HFFc6 (cell line): ENCODE data around the gene UNC93B1. TPM values are rescaled to one million over a fixed set of nuclear protein-coding genes. Genes with fewer than 3 reads are reported as not detected.

Experiments used
- DNase-seq: peaks from one replicate; pipeline ENCODE4 v3.0.0-alpha.2; 2018
- H3K27ac Mint-ChIP-seq: 2 replicates; pipeline ENCODE4 v1.8.0; 2020; ENCODE audit warnings: mild to moderate bottlenecking, mixed read lengths
- H3K27me3 Mint-ChIP-seq: 2 replicates; pipeline ENCODE4 v1.8.0; 2021; ENCODE audit warnings: mild to moderate bottlenecking, moderate library complexity, mixed read lengths; ENCODE audit not compliant: insufficient read depth
- H3K36me3 Mint-ChIP-seq: 2 replicates; pipeline ENCODE4 v1.8.0; 2021; ENCODE audit warnings: low read depth, mixed read lengths
- H3K4me1 Mint-ChIP-seq: 2 replicates; pipeline ENCODE4 v1.8.0; 2020; ENCODE audit warnings: low read depth, mixed read lengths
- H3K4me3 Mint-ChIP-seq: 2 replicates; pipeline ENCODE4 v1.8.0; 2020; ENCODE audit warnings: mild to moderate bottlenecking, moderate library complexity, mixed read lengths
- H3K9me3 Mint-ChIP-seq: 2 replicates; pipeline ENCODE4 v1.8.0; 2020; ENCODE audit warnings: mild to moderate bottlenecking, mixed read lengths
- total RNA-seq, 6 experiments: library from RNA; stranded (reverse); fragmentation: NEBNext Ultra II Directional; extraction: Animal tissue kit (Norgen Biotek cat#: 25700); gene quantifications; 2 replicates in 1 of 6; 3 replicates in 5 of 6; pipeline ENCODE4 v1.2.3, GENCODE V29; 2021
- TF ChIP-seq, protein P1 (sequence below): fragments of 200-600 bp; sonication (generic); IDR thresholded peaks from 2 replicates; pipeline ENCODE4 v1.5.0; 2021; ENCODE audit warnings: antibody characterized with exemption, mild to moderate bottlenecking

Gene UNC93B1
- total RNA-seq, 6 experiments from 2014 or later = 17.2 to 23.0 (median 19.9) TPM

DNA sequence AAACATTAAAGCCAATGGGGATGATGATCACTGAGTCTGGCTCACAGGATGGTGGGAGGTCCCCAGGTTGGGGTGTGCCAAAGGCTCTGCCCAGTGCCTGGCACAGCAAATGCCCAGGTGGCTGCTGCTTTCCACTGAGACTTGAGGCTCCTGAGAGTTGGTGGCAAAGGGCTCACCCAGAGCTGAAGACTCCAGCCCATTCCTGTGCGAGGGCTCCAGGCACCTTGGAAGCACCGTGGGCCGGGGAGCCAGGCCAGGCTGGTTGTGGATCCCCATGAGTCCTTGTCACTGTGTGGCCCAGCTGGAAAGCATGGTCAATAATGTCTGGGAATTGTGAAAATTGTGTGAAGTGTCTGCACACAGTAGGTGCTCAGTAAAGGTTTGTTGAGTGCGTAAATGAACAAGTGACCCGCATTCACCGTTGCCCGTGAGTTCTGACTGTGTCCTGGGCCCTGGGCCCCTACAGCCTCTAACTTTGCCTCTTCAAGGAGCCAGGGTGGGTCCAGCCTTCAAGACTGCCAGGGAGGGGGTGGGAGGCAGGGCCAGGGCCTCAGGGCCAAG is 2.8 kb upstream of the UNC93B1 start:
- Mint-ChIP-seq H3K4me3 (no peak overlapping the region), H3K4me1 (peaks cover 51% of the 10 kb centered on the region), H3K27me3 (peaks cover 1% of the 10 kb centered on the region), H3K36me3 (no peaks in the 10 kb centered on the region), H3K9me3 (no peaks in the 10 kb centered on the region), H3K27ac (no peak overlapping the region)
- TF ChIP-seq, protein P1, sequence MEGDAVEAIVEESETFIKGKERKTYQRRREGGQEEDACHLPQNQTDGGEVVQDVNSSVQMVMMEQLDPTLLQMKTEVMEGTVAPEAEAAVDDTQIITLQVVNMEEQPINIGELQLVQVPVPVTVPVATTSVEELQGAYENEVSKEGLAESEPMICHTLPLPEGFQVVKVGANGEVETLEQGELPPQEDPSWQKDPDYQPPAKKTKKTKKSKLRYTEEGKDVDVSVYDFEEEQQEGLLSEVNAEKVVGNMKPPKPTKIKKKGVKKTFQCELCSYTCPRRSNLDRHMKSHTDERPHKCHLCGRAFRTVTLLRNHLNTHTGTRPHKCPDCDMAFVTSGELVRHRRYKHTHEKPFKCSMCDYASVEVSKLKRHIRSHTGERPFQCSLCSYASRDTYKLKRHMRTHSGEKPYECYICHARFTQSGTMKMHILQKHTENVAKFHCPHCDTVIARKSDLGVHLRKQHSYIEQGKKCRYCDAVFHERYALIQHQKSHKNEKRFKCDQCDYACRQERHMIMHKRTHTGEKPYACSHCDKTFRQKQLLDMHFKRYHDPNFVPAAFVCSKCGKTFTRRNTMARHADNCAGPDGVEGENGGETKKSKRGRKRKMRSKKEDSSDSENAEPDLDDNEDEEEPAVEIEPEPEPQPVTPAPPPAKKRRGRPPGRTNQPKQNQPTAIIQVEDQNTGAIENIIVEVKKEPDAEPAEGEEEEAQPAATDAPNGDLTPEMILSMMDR = no peak
- DNase-seq = no peak

DNA sequence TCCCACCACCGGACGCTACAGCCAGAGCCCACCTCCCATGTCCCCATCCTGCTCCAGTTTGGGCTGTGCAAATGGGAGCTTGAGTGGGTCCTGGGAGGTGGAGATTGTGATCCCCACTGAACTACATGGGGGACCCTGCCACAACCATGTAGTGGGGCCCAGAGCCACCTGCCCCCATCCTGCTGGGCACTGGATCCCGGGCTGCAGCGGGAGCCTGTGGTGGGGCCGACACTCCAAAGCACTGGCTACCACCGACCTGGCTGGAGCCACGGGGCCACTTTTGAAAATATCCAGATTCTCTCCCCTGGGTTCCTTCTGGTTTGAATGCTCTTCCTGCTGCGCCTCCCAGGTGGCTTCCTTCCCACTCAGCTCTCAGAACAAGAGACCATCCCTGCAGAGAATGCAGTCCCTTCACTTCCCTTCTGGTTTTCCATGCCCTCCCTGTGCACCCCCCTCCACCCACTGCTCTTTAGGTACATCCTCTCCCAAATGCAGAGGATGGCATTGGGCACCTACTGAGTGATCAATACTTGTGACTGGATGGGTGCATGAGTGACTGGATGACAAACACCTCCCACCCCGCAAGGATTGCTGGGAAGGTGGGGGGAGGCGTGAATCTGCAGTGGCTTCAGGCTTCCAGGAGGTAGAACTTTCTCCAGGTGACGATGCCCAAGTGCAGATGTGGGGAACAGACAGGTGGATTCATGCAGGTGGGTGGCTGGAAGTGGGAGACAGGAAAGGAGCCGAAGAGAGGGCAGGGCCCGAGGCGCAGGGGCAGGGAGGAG is 846 bp upstream of the UNC93B1 start:
- peaks cover 31% of the 10 kb centered on the region for H3K4me1 Mint-ChIP-seq
- no peaks in the 10 kb centered on the region for H3K9me3 Mint-ChIP-seq
- H3K27ac Mint-ChIP-seq = peak overlapping the region; percentile 64; the same call in 1 of the 2 replicates
- H3K36me3 Mint-ChIP-seq = no peaks in the 10 kb centered on the region
- H3K27me3 Mint-ChIP-seq = no peaks in the 10 kb centered on the region; the same call in 1 of the 2 replicates
- H3K4me3 Mint-ChIP-seq = peak overlapping the region; percentile 86
- DNase-seq = no peak
- TF ChIP-seq, protein P1 = no peak

DNA sequence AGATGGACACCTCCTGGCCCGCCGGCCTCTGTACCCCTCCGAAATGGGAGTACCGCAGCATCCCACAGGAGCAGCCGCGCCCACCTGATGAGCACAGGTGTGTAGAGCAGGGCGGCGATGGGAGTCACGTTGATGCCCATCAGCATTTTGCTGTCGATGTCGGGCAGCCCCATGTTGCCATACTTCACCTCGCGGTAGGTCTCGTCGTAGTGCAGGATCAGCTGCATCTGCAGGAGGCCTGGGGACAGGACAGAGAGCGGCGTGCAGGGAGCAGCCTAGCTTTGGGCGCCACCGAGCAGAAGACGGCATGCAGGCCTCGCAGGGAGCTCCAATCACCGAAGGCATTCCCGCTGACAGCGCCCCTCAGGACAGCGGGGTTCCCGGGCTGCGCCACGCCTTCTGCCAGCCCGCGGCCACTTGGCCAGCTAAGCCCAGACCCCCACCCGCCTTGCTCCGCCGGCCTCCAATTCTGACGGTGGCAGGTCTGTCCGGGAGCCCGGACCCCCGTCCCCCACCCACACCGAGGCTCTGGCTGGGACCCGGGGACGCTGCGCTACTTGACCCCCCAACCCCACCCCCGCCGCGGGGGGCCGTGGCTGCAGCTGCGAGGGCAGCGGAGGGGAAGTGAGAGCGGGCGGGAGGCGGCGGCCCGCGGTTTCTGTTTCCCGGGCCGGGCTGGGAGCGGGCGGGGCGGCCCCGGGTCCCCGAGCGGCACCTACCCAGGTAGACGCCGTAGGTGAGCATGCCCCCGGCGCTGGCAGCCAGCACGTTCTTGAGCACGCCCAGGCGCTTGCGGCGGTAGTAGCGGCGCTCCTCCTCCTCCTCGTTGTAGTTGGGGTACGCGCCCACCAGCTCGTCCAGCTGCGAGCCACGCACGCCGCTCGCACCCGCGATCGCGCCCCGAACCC is 705 bp downstream of the UNC93B1 start:
- Mint-ChIP-seq H3K36me3 (no peaks in the 10 kb centered on the region), H3K4me3 (peak overlapping the region; percentile 84), H3K27ac (no peak overlapping the region; the same call in 1 of the 2 replicates), H3K27me3 (no peaks in the 10 kb centered on the region), H3K9me3 (no peaks in the 10 kb centered on the region), H3K4me1 (peaks cover 21% of the 10 kb centered on the region)
- no peak for DNase-seq
- TF ChIP-seq, protein P1 = no peak

DNA sequence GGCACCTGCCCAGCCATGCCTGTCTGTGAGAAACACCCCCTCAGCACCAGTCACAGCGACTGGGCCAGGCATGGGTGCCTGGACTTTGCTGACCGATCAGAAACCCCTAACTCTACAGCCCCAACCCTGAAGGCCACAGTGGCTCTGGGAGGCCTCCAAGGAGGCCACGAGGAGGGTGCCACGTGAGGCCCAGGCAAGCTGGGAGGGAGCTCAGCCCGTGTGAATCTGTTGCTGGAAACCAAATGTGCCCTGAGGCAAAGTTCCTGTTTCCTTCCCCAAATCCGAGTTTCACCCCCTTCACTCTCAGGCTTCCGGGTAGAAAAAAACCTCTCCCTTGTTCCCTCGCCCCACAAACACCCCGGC is 1.3 kb downstream of the UNC93B1 start:
- Mint-ChIP-seq H3K36me3 (no peaks in the 10 kb centered on the region), H3K27me3 (no peaks in the 10 kb centered on the region), H3K27ac (no peak overlapping the region), H3K4me1 (peaks cover 21% of the 10 kb centered on the region), H3K9me3 (no peaks in the 10 kb centered on the region), H3K4me3 (peak overlapping the region; percentile 84)
- DNase-seq = no peak
- TF ChIP-seq, protein P1 = no peak

DNA sequence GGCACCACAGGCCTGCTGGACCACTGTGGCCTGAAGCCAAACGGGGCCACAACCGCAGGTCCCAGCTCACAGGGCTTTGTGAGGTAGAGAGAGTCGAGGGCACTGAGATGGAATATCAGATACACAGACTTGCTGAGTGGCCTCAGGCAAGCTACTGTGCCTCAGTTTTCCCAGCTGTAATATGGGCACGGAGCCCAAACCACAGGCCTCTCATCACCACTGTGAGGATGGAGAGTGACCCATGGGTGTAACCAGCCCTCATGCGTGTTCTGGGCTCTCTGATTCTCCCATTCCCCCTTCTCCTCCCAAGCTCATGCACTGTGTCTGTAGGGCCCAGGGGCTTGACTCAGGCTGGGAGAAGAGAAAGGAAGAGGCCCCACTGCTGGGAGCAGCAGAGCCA is 4.2 kb downstream of the UNC93B1 start:
- H3K27ac Mint-ChIP-seq = no peak overlapping the region
- TF ChIP-seq, protein P1 = no peak
- H3K4me1 Mint-ChIP-seq = peaks cover 18% of the 10 kb centered on the region
- peaks cover 9% of the 10 kb centered on the region for H3K36me3 Mint-ChIP-seq
- no peak for DNase-seq
- peaks cover 6% of the 10 kb centered on the region; the same call in 1 of the 2 replicates for H3K9me3 Mint-ChIP-seq
- H3K27me3 Mint-ChIP-seq = no peaks in the 10 kb centered on the region
- no peak overlapping the region for H3K4me3 Mint-ChIP-seq
